Measurements from ENCODE around the gene CABP2. TPM values are rescaled to one million over a fixed set of nuclear protein-coding genes. Genes with fewer than 3 reads are reported as not detected.

Gene CABP2
- total RNA-seq, 1 experiment from 2014 or later: not detected

DNA sequence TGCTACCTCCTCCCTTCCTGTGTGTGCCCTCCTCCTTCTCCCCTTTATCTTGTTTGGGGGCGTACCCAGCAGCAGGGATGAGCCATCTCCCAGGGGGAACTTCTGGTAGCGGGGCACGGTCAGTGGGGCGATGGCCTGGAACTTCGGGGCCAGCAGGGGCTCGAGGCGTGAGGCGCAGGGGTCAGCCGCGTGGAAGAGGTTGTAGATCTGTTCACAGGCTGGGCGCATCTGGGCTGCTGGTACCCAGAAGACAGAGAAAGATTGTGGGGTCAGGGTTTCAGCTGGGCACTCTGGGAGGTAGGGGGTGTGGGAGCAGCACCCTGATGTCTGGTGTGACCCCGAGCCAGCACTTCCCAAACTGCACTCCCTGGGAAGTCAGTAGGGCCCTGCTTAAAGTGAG lies 27.1 kb downstream of the CABP2 start:
- Histone ChIP-seq H3K9me3 (ENCODE audit: low read depth, low read length, poor library complexity, severe bottlenecking) (no peaks in the 10 kb centered on the region), H3K4me3 (ENCODE audit: low read depth, low read length, poor library complexity, severe bottlenecking) (no peak overlapping the region), H3K36me3 (ENCODE audit: insufficient read depth, low read length, poor library complexity, severe bottlenecking) (peaks cover 29% of the 10 kb centered on the region), H3K4me1 (ENCODE audit: insufficient read depth, low read length, poor library complexity, severe bottlenecking) (peaks cover 10% of the 10 kb centered on the region), H3K27ac (ENCODE audit: low read depth, low read length, poor library complexity, severe bottlenecking) (no peak overlapping the region), H3K27me3 (replicated peaks; ENCODE audit: insufficient read depth, low read depth, low read length, poor library complexity) (no peaks in the 10 kb centered on the region)
- BruUV-seq (replicated peaks): no TSS peak
- TF ChIP-seq EZH2 (IDR thresholded peaks at IDR 0.05; ENCODE audit: borderline replicate concordance, low read depth, low read length, poor library complexity, severe bottlenecking) (no peak), CTCF (conservative IDR thresholded peaks at IDR 0.05; ENCODE audit: low read depth, low read length) (no peak)
- ChIA-PET CTCF (no interaction called here), POLR2A (ENCODE audit: low non-redundant PET) (no interaction called here)
- DNase-seq (ENCODE audit: low spot score): no peak
- intact Hi-C loops (cut with micrococcal nuclease; ENCODE audit: unreplicated experiment): no loop called here

DNA sequence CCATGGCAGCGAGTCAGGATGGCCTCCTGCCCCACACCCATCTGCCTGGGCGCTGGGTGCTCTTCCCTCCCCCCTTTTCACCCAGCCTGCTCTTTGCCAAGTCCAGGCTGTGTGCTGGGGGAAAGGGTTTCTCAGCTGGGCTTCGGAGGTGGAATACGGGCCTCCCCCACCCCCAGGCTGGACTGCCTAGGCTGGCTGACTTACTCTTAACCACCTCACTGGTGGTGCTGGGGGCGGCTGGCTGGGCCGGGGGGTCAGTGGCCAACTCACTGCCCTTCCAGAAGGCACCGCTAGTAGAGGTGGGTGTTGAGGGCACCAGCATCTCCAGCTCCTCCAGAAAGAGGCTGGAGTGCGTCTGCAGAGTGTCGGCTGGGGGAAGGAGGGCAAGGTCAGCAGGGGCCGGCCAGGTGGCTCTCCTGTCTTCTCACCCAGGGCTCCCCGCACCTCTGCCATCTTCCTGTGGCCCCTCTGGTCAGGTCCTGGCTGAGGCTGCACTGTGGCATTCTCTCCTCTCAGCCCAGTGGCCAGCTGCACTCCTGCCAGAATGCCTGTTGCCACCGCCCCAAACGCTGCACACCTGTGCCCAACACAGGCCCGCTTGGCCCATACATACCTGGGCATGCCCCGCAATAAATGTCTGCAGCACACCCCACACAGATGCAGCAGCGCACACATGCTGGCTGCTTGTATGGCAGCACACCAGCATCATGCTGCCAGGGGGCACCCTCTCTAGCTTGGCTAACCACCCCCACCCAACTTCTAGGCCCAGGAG lies 27.8 kb downstream of the CABP2 start:
- BruUV-seq (replicated peaks): no TSS peak
- intact Hi-C loops (cut with micrococcal nuclease; ENCODE audit: unreplicated experiment): no loop called here
- Histone ChIP-seq H3K27ac (ENCODE audit: low read depth, low read length, poor library complexity, severe bottlenecking) (no peak overlapping the region), H3K36me3 (ENCODE audit: insufficient read depth, low read length, poor library complexity, severe bottlenecking) (peaks cover 32% of the 10 kb centered on the region), H3K9me3 (ENCODE audit: low read depth, low read length, poor library complexity, severe bottlenecking) (no peaks in the 10 kb centered on the region), H3K4me1 (ENCODE audit: insufficient read depth, low read length, poor library complexity, severe bottlenecking) (peaks cover 3% of the 10 kb centered on the region), H3K4me3 (ENCODE audit: low read depth, low read length, poor library complexity, severe bottlenecking) (no peak overlapping the region), H3K27me3 (replicated peaks; ENCODE audit: insufficient read depth, low read depth, low read length, poor library complexity) (no peaks in the 10 kb centered on the region)
- no peak for TF ChIP-seq EZH2 (IDR thresholded peaks at IDR 0.05; ENCODE audit: borderline replicate concordance, low read depth, low read length, poor library complexity, severe bottlenecking)
- no peak for TF ChIP-seq CTCF (conservative IDR thresholded peaks at IDR 0.05; ENCODE audit: low read depth, low read length)
- ChIA-PET CTCF (no interaction called here), POLR2A (ENCODE audit: low non-redundant PET) (no interaction called here)
- DNase-seq (ENCODE audit: low spot score): no peak

DNA sequence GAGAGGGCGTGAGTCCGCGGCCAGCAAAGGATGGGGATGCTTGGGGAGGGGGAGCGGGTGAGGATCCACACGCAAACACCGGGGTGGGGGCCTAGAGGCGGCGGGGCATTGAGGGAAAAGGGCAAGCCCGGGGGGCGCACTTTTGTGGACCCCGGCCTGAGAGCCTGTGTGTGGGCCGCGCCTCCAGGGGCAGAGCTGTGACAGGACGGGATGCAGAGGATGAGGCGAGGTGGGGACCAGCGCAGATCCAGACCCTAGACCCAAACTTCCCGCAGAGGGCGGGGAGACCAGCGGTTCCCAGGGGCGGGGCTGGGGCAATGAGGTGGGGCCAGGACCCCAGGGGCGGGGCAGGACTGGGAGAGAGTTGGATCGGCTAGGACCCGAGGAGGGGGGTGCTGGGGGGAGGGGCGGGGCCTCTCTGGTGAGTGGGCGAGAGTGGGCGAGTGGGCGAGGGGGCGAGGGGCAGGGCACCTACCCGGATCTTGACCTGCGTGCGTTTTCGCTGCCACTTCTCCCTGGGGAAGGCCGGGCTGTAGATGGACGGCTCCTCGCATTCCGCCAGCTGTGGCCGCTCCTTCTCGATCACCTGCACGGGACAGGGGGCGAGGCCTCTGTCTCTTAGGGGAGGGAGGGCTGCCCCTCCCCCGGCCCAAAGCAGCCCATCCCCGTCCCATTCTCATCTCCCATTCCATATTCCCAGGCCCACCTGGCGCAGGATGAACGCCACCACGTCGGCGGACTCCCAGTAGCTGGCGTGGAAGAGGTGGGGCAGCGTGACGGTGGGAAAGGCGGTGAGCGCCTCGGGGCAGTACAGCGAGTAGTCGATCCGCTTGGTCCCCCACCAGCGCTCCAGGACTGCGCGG lies 28.6 kb downstream of the CABP2 start:
- ChIA-PET CTCF (no interaction called here), POLR2A (ENCODE audit: low non-redundant PET) (no interaction called here)
- no peak for DNase-seq (ENCODE audit: low spot score)
- Histone ChIP-seq H3K27me3 (replicated peaks; ENCODE audit: insufficient read depth, low read depth, low read length, poor library complexity) (no peaks in the 10 kb centered on the region), H3K27ac (ENCODE audit: low read depth, low read length, poor library complexity, severe bottlenecking) (no peak overlapping the region), H3K4me1 (ENCODE audit: insufficient read depth, low read length, poor library complexity, severe bottlenecking) (no peaks in the 10 kb centered on the region), H3K36me3 (ENCODE audit: insufficient read depth, low read length, poor library complexity, severe bottlenecking) (peaks cover 32% of the 10 kb centered on the region), H3K4me3 (ENCODE audit: low read depth, low read length, poor library complexity, severe bottlenecking) (no peak overlapping the region), H3K9me3 (ENCODE audit: low read depth, low read length, poor library complexity, severe bottlenecking) (no peaks in the 10 kb centered on the region)
- no peak for TF ChIP-seq CTCF (conservative IDR thresholded peaks at IDR 0.05; ENCODE audit: low read depth, low read length)
- TF ChIP-seq EZH2 (IDR thresholded peaks at IDR 0.05; ENCODE audit: borderline replicate concordance, low read depth, low read length, poor library complexity, severe bottlenecking): no peak
- intact Hi-C loops (cut with micrococcal nuclease; ENCODE audit: unreplicated experiment): no loop called here
- no TSS peak for BruUV-seq (replicated peaks)
